ENCODE results near the gene LAMB1. TPM values are rescaled to one million over a fixed set of nuclear protein-coding genes. Genes with fewer than 3 reads are reported as not detected.

LAMB1 gene
- total RNA-seq, 1 experiment from 2014 or later = 431 TPM

DNA sequence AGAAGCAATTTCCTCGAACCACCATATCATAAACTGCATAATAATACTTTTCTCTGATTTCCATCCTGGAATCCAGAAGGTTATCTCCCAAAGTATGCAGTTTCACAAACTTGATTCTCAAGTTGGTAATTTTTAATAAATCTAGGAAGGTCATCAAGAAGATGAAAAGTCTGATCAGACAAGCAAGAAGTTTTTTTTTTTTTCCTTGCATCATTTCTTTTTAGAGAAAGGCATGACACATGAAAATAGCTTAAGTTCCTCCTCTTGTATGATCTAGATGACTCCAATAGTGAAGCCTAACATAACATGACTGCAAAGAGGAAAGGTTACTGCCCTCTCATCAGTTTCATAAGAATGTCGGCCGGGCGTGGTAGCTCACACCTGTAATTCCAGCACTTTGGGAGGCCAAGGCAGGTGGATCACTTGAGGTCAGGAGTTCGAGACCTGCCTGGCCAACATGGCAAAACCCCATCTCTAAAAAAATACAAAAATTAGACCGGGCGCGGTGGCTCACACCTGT lies 22.2 kb downstream of the LAMB1 start:
- Mint-ChIP-seq H3K9me3 (ENCODE audit: unreplicated experiment) (no peaks in the 10 kb centered on the region), H3K36me3 (ENCODE audit: insufficient read depth, unreplicated experiment) (peaks cover 99% of the 10 kb centered on the region), H3K4me1 (ENCODE audit: low read depth, unreplicated experiment) (peaks cover 14% of the 10 kb centered on the region), H3K27me3 (ENCODE audit: insufficient read depth, unreplicated experiment) (no peaks in the 10 kb centered on the region), H3K27ac (ENCODE audit: unreplicated experiment) (no peak overlapping the region), H3K4me3 (ENCODE audit: unreplicated experiment) (no peak overlapping the region)
- BruUV-seq (replicated peaks) = no TSS peak
- H3K36me3 ChIP-seq (ENCODE audit: control insufficient read depth, insufficient read depth, low read length) = peaks cover 7% of the 10 kb centered on the region
- TF ChIP-seq, protein P1, sequence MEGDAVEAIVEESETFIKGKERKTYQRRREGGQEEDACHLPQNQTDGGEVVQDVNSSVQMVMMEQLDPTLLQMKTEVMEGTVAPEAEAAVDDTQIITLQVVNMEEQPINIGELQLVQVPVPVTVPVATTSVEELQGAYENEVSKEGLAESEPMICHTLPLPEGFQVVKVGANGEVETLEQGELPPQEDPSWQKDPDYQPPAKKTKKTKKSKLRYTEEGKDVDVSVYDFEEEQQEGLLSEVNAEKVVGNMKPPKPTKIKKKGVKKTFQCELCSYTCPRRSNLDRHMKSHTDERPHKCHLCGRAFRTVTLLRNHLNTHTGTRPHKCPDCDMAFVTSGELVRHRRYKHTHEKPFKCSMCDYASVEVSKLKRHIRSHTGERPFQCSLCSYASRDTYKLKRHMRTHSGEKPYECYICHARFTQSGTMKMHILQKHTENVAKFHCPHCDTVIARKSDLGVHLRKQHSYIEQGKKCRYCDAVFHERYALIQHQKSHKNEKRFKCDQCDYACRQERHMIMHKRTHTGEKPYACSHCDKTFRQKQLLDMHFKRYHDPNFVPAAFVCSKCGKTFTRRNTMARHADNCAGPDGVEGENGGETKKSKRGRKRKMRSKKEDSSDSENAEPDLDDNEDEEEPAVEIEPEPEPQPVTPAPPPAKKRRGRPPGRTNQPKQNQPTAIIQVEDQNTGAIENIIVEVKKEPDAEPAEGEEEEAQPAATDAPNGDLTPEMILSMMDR (IDR thresholded peaks at IDR 0.05; ENCODE audit: insufficient read depth in 1 of 2, low read depth in 1 of 2, low read length in 1 of 2, severe bottlenecking in 1 of 2, unreplicated experiment in 1 of 2) = no peak
- intact Hi-C loops (cut with micrococcal nuclease; ENCODE audit: unreplicated experiment) = no loop called here
- no peaks in the 10 kb centered on the region for H3K9me3 ChIP-seq
- ChIA-PET CTCF (interaction anchor here (0.7 kb wide), 1 partner anchor 129 kb away, joined by 7 read pairs; no protein-coding TSS in a partner anchor), POLR2A (interaction anchor here (0.6 kb wide), 1 partner anchor 116 kb away, joined by 7 read pairs; no protein-coding TSS in a partner anchor)
- DNase-seq = no peak
- H3K4me3 ChIP-seq (ENCODE audit: low read depth, low read length) = no peak overlapping the region
- no peaks in the 10 kb centered on the region for H3K27me3 ChIP-seq (replicated peaks; ENCODE audit: control insufficient read depth, insufficient read depth, low read length)
- peaks cover 26% of the 10 kb centered on the region for H3K4me1 ChIP-seq

DNA sequence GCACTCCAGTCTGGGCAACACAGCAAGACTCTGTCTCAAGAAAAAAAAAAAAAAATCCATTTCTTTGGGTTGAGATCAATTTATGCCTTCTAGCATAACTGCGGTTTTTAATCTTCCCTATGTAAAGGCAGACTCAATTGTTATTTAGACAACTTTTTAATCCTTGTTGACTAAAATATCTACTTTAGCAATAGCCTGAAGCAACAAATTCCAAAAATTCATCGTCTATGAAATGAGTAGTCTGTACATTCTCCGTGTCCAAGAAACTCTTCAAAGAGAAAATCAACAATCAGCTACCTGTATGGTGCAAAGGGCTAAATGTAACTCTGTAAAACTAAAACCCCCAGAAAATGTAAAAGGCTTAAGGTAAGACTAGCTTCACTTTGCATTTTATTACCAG lies 22.8 kb downstream of the LAMB1 start:
- peaks cover 99% of the 10 kb centered on the region for H3K36me3 Mint-ChIP-seq (ENCODE audit: insufficient read depth, unreplicated experiment)
- no peaks in the 10 kb centered on the region for H3K9me3 Mint-ChIP-seq (ENCODE audit: unreplicated experiment)
- intact Hi-C loops (cut with micrococcal nuclease; ENCODE audit: unreplicated experiment) = no loop called here
- H3K4me3 Mint-ChIP-seq (ENCODE audit: unreplicated experiment) = no peak overlapping the region
- no TSS peak for BruUV-seq (replicated peaks)
- Histone ChIP-seq H3K4me3 (ENCODE audit: low read depth, low read length) (no peak overlapping the region), H3K36me3 (ENCODE audit: control insufficient read depth, insufficient read depth, low read length) (peaks cover 7% of the 10 kb centered on the region), H3K9me3 (no peaks in the 10 kb centered on the region), H3K27me3 (replicated peaks; ENCODE audit: control insufficient read depth, insufficient read depth, low read length) (no peaks in the 10 kb centered on the region), H3K4me1 (peaks cover 26% of the 10 kb centered on the region)
- TF ChIP-seq, protein P1 (IDR thresholded peaks at IDR 0.05; ENCODE audit: insufficient read depth in 1 of 2, low read depth in 1 of 2, low read length in 1 of 2, severe bottlenecking in 1 of 2, unreplicated experiment in 1 of 2) = no peak
- no peak for DNase-seq
- peaks cover 14% of the 10 kb centered on the region for H3K4me1 Mint-ChIP-seq (ENCODE audit: low read depth, unreplicated experiment)
- CTCF ChIA-PET = interaction anchor here (0.7 kb wide), 1 partner anchor 130 kb away, joined by 7 read pairs; no protein-coding TSS in a partner anchor
- H3K27me3 Mint-ChIP-seq (ENCODE audit: insufficient read depth, unreplicated experiment) = no peaks in the 10 kb centered on the region
- POLR2A ChIA-PET = interaction anchor here (0.6 kb wide), 1 partner anchor 116 kb away, joined by 7 read pairs; no protein-coding TSS in a partner anchor
- no peak overlapping the region for H3K27ac Mint-ChIP-seq (ENCODE audit: unreplicated experiment)

DNA sequence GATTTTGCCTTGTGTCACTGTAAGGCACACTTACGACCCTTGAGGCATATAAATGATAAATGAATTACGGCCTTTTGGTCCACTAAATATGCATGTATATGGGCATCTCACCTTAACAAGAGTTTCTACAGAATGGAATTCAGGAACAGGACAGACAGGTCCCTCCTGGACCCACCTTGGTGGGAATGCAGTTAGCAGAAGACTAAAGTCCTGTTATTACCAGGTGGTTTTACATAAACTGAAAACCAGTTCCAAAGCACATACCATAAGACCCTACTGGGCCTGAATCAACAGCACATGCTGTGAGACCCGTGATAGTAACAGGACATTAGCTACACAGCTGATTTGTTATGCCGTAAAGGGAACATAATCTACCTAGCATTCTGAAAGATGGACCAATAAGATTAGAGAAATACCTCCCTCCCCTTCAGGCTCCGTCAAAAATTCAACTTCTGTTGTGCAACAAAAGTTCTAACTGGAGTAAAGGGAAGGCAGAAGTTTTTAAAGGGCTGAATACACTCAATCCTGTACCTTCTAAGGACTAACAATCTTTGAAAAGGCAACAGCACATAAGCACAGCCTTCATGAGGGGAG lies 24.0 kb downstream of the LAMB1 start:
- Histone ChIP-seq H3K4me1 (peaks cover 26% of the 10 kb centered on the region), H3K36me3 (ENCODE audit: control insufficient read depth, insufficient read depth, low read length) (peaks cover 7% of the 10 kb centered on the region), H3K9me3 (no peaks in the 10 kb centered on the region), H3K27me3 (replicated peaks; ENCODE audit: control insufficient read depth, insufficient read depth, low read length) (no peaks in the 10 kb centered on the region), H3K4me3 (ENCODE audit: low read depth, low read length) (no peak overlapping the region)
- CTCF ChIA-PET = no interaction called here
- intact Hi-C loops (cut with micrococcal nuclease; ENCODE audit: unreplicated experiment) = no loop called here
- no peaks in the 10 kb centered on the region for H3K27me3 Mint-ChIP-seq (ENCODE audit: insufficient read depth, unreplicated experiment)
- DNase-seq = peak; percentile 57 to 70
- no peaks in the 10 kb centered on the region for H3K9me3 Mint-ChIP-seq (ENCODE audit: unreplicated experiment)
- peaks cover 99% of the 10 kb centered on the region for H3K36me3 Mint-ChIP-seq (ENCODE audit: insufficient read depth, unreplicated experiment)
- H3K27ac Mint-ChIP-seq (ENCODE audit: unreplicated experiment) = no peak overlapping the region
- H3K4me1 Mint-ChIP-seq (ENCODE audit: low read depth, unreplicated experiment) = peaks cover 14% of the 10 kb centered on the region
- TF ChIP-seq, protein P1 (IDR thresholded peaks at IDR 0.05; ENCODE audit: insufficient read depth in 1 of 2, low read depth in 1 of 2, low read length in 1 of 2, severe bottlenecking in 1 of 2, unreplicated experiment in 1 of 2) = no peak
- POLR2A ChIA-PET = no interaction called here
- no TSS peak for BruUV-seq (replicated peaks)
- no peak overlapping the region for H3K4me3 Mint-ChIP-seq (ENCODE audit: unreplicated experiment)

Measured in Caco-2 (cell line).